ENCODE measurements around the gene NOX4.
"Not testable (repeated sequence)": the region's sequence is repeated elsewhere in the genome, so short reads cannot be mapped to it uniquely, and the experiment has no call there.

DNA sequence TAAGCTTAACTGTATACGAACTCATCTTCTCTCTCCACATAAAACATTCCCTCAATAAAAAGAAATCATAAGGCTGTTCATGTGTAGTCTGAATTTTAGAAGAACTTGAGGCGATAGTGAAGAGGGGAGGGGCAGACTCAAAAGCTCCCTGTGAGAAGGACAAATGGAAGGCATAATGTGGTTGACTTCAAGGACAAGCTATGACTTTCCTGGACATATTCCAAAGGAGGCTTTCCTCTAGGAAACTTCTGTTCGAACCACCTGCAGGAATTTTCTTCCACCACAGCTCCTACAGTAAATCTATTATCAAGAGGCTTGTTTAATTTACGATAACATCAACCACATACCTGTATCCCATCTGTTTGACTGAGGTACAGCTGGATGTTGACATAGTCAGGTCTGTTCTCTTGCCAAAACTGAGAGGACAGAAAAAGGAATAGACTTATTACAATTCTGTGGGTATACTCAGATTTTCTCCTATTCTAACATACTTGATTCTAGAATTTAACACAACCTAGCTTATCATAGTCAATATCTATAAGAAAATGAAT lies 154.0 kb downstream of the NOX4 start:
- TF ChIP-seq, protein P1, sequence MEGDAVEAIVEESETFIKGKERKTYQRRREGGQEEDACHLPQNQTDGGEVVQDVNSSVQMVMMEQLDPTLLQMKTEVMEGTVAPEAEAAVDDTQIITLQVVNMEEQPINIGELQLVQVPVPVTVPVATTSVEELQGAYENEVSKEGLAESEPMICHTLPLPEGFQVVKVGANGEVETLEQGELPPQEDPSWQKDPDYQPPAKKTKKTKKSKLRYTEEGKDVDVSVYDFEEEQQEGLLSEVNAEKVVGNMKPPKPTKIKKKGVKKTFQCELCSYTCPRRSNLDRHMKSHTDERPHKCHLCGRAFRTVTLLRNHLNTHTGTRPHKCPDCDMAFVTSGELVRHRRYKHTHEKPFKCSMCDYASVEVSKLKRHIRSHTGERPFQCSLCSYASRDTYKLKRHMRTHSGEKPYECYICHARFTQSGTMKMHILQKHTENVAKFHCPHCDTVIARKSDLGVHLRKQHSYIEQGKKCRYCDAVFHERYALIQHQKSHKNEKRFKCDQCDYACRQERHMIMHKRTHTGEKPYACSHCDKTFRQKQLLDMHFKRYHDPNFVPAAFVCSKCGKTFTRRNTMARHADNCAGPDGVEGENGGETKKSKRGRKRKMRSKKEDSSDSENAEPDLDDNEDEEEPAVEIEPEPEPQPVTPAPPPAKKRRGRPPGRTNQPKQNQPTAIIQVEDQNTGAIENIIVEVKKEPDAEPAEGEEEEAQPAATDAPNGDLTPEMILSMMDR (conservative IDR thresholded peaks at IDR 0.05) = not testable (repeated sequence)
- not testable (repeated sequence) for TF ChIP-seq EZH2 (IDR thresholded peaks at IDR 0.05; ENCODE audit: low read depth)

Data from PC-9 (cell line).